K562 (cell line): ENCODE results near the gene SMG5. TPM values are rescaled to one million over a fixed set of nuclear protein-coding genes. Genes with fewer than 3 reads are reported as not detected.

Source experiments
- ATF3 ChIP-seq, 2 experiments: fragments of 450-650 bp in 1 of 2; sonication (generic) in 1 of 2; formaldehyde crosslinking in 1 of 2; IDR thresholded peaks in 1 of 2; conservative IDR thresholded peaks in 1 of 2; 2 replicates each; pipeline versions ENCODE4 v1.6.1 to v1.8.1; 2016 to 2023; ENCODE audit warnings: mild to moderate bottlenecking in 2 of 2, moderate library complexity in 2 of 2, inconsistent platforms in 1 of 2, missing genetic modification reagents in 1 of 2
- CBX3 ChIP-seq, 2 experiments: IDR thresholded peaks; 1 replicate in 1 of 2; 2 replicates in 1 of 2; pipeline ENCODE4 v1.6.1; 2012; ENCODE audit warnings: inconsistent platforms in 2 of 2, low read length in 2 of 2, borderline replicate concordance in 1 of 2, control low read depth in 1 of 2
- CREB1 ChIP-seq, 2 experiments: sonication (generic) in 1 of 2; formaldehyde crosslinking in 1 of 2; IDR thresholded peaks; 2 replicates each; pipeline versions ENCODE4 v1.6.1 to v1.8.0; 2012 to 2022; ENCODE audit warnings: inconsistent platforms in 1 of 2, mild to moderate bottlenecking in 1 of 2, missing genetic modification reagents in 1 of 2, moderate library complexity in 1 of 2
- FOXP4 ChIP-seq: sonication (generic); formaldehyde crosslinking; IDR thresholded peaks from 2 replicates; pipeline ENCODE4 v1.8.0; 2022; ENCODE audit warnings: mild to moderate bottlenecking, missing genetic modification reagents, borderline replicate concordance
- MLLT1 ChIP-seq, 2 experiments: fragments of 450-650 bp; IDR thresholded peaks; 2 replicates each; pipeline ENCODE4 v1.6.1; 2016
- NR2C2 ChIP-seq, 2 experiments: fragments of 200-800 bp in 1 of 2; sonication (Bioruptor generic) in 1 of 2; sonication (generic) in 1 of 2; formaldehyde crosslinking in 1 of 2; IDR thresholded peaks; 2 replicates each; pipeline versions ENCODE4 v1.6.1 to v1.8.0; 2016 to 2022; ENCODE audit warnings: mild to moderate bottlenecking in 1 of 2, missing compliant biosample characterization in 1 of 2, missing genetic modification characterization in 1 of 2, missing genetic modification reagents in 1 of 2
- PCBP1 ChIP-seq: fragments of 200-400 bp; formaldehyde crosslinking; IDR thresholded peaks from 2 replicates; pipeline ENCODE4 v1.6.1; 2018; ENCODE audit warnings: mild to moderate bottlenecking, low read depth, low read length; ENCODE audit not compliant: poor library complexity, severe bottlenecking
- POLR2G ChIP-seq: fragments of 200-400 bp; formaldehyde crosslinking; IDR thresholded peaks from 2 replicates; pipeline ENCODE4 v1.6.1; 2017; ENCODE audit warnings: low read depth, mild to moderate bottlenecking, antibody characterized with exemption, low read length, moderate library complexity
- RNF2 ChIP-seq: sonication (generic); IDR thresholded peaks from 2 replicates; pipeline ENCODE4 v1.6.1; 2016
- SMAD4 ChIP-seq: fragments of 250-450 bp; sonication (Bioruptor Pico); conservative IDR thresholded peaks from 2 replicates; pipeline ENCODE4 v1.8.0; 2021; ENCODE audit warnings: inconsistent platforms, mild to moderate bottlenecking, moderate library complexity
- SUPT5H ChIP-seq: fragments of 450-650 bp; IDR thresholded peaks from 2 replicates; pipeline ENCODE4 v1.6.1; 2016
- TAF7 ChIP-seq: fragments of 450-650 bp; IDR thresholded peaks from 2 replicates; pipeline ENCODE4 v1.6.1; 2016; ENCODE audit warnings: missing genetic modification characterization, missing compliant biosample characterization
- TCF7 ChIP-seq: sonication (generic); IDR thresholded peaks from 2 replicates; pipeline ENCODE4 v1.6.1; 2016; ENCODE audit warnings: antibody characterized with exemption, borderline replicate concordance
- THRB ChIP-seq: fragments of 450-650 bp; formaldehyde crosslinking; conservative IDR thresholded peaks from 2 replicates; pipeline ENCODE4 v1.4.0; 2022; ENCODE audit warnings: mild to moderate bottlenecking, missing genetic modification characterization
- ZBTB33 ChIP-seq: sonication (generic); formaldehyde crosslinking; IDR thresholded peaks from 2 replicates; pipeline ENCODE4 v1.8.1; 2023; ENCODE audit warnings: mild to moderate bottlenecking, missing genetic modification reagents
- ZNF431 ChIP-seq: sonication (generic); formaldehyde crosslinking; IDR thresholded peaks from 2 replicates; pipeline ENCODE4 v1.8.0; 2022; ENCODE audit warnings: mild to moderate bottlenecking, missing genetic modification reagents
- polyA plus RNA-seq, 8 experiments: library from polyadenylated mRNA; depleted of rRNA in 4 of 8; stranded (reverse) in 5 of 8; unstranded in 3 of 8; fragments of >200 nt; fragmentation: Nextera tagmentation in 2 of 8; fragmentation: Illumina TruSeq in 1 of 8; extraction: Ambion mirVana in 2 of 8; extraction: Trizol in 1 of 8; gene quantifications; 2 replicates each; pipeline versions ENCODE4 v1.2.1 to v1.2.3, GENCODE V29; 2011 to 2014; ENCODE audit warnings: inconsistent platforms in 1 of 8, missing spikeins in 1 of 8
- total RNA-seq, 7 experiments: library from RNA; depleted of rRNA in 6 of 7; stranded (reverse); fragments of >200 nt in 6 of 7; fragmentation: Illumina TruSeq in 2 of 7; extraction: Trizol in 2 of 7; gene quantifications; 2 replicates each; pipeline versions ENCODE4 v1.2.1 to v1.2.3, GENCODE V29; 2011 to 2021; ENCODE audit warnings: low replicate concordance in 1 of 7

The SMG5 gene
- total and polyA plus RNA-seq, 9 of the 15 experiments (the other 6 are each of a cell fraction or from before 2014, with no cell fraction given): 1.4 to 85.9 (median 53.0) TPM

GRCh38 chr1:156212833-156213643 lies 69.6 kb downstream of the SMG5 start, which contains the start of gene PMF1 (continued):
- TF ChIP-seq TAF7 (tag) (peak; percentile 96), RNF2 (0 out of 2 replicates have a peak, but pooled peaks have one; percentile 44), TCF7 (no peak), THRB (CRISPR knock-in tag) (peak; percentile 77; the same call in 1 of the 2 replicates), ZBTB33 (CRISPR knock-in tag) (0 out of 2 replicates have a peak, but pooled peaks have one; percentile 40), PCBP1 (no peak), ATF3 (IDR thresholded peaks at IDR 0.05) (peak; percentile 45; the same call in 1 of the 2 replicates), ATF3 (CRISPR knock-in tag; conservative IDR thresholded peaks at IDR 0.05) (peak; percentile 27; the same call in 1 of the 2 replicates), SUPT5H (peak; percentile 97), NR2C2 (CRISPR knock-in tag; IDR thresholded peaks at IDR 0.05) (no peak; the same call in 1 of the 2 replicates), NR2C2 (tag; IDR thresholded peaks at IDR 0.05) (peak; percentile 81), ZNF431 (CRISPR knock-in tag) (peak; percentile 72; the same call in 1 of the 2 replicates), CBX3 (IDR thresholded peaks at IDR 0.05; ENCODE audit: borderline replicate concordance in 1 of 2, low read length in 2 of 2) (peak in 1 of 2 experiments; percentile 31; a peak in 1 of 3 replicates), SMAD4 (CRISPR knock-in tag) (0 out of 2 replicates have a peak, but pooled peaks have one; percentile 54), FOXP4 (CRISPR knock-in tag) (0 out of 2 replicates have a peak, but pooled peaks have one; percentile 49), POLR2G (peak; percentile 97), MLLT1 (IDR thresholded peaks at IDR 0.05) (peak; percentile 34 to 84; a peak in 3 of 4 replicates), CREB1 (IDR thresholded peaks at IDR 0.05) (peak; percentile 92), CREB1 (CRISPR knock-in tag; IDR thresholded peaks at IDR 0.05) (peak; percentile 94)
